ENCODE measurements around the gene VIPR2.

The VIPR2 gene

DNA sequence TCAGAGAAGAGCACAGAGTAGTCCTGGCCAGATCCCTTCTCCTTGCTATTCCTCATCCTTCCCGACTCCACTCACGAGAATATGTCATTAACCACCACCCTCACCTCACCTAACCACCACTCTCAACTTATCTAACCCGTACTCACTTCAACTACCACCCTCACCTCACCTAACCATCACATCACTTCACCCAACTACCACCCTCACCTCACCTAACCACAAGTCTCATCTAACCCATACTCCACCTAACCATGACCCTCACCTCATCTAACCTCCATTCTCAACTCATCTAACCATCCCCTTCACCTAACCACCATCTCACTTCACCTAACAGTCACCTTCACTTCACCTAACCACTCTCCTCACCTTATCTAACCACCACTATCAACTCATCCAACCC is 85.0 kb downstream of the VIPR2 start:
- ATAC-seq = no peak
- TF ChIP-seq SNAI2 (CRISPR knock-in tag; IDR thresholded peaks at IDR 0.05) = no peak
- no peak for TF ChIP-seq TCF4 (CRISPR knock-in tag; IDR thresholded peaks at IDR 0.05; ENCODE audit: borderline replicate concordance)
- no peak for TF ChIP-seq ZNF70 (CRISPR knock-in tag; IDR thresholded peaks at IDR 0.05)
- TF ChIP-seq TSHZ2 (CRISPR knock-in tag; IDR thresholded peaks at IDR 0.05) = no peak
- no peak for TF ChIP-seq ARNTL (CRISPR knock-in tag; IDR thresholded peaks at IDR 0.05; ENCODE audit: borderline replicate concordance, low read depth)
- no peak for TF ChIP-seq CREB5 (CRISPR knock-in tag; IDR thresholded peaks at IDR 0.05; ENCODE audit: low read depth)
- no peak for TF ChIP-seq BACH2 (CRISPR knock-in tag; IDR thresholded peaks at IDR 0.05; ENCODE audit: borderline replicate concordance)
- TF ChIP-seq ESRRG (CRISPR knock-in tag; IDR thresholded peaks at IDR 0.05) = no peak

- no peak for ATAC-seq
- TF ChIP-seq CSDC2 (CRISPR knock-in tag; IDR thresholded peaks at IDR 0.05) (no peak), OSR1 (CRISPR knock-in tag; IDR thresholded peaks at IDR 0.05) (no peak), CSRNP3 (CRISPR knock-in tag; IDR thresholded peaks at IDR 0.05) (no peak), ZNF565 (CRISPR knock-in tag; conservative IDR thresholded peaks at IDR 0.05; ENCODE audit: low read depth) (no peak), ZFP30 (CRISPR knock-in tag; IDR thresholded peaks at IDR 0.05) (no peak), TSHZ2 (CRISPR knock-in tag; IDR thresholded peaks at IDR 0.05) (no peak), POU6F1 (CRISPR knock-in tag; IDR thresholded peaks at IDR 0.05; ENCODE audit: borderline replicate concordance, low read depth) (no peak), ESRRG (CRISPR knock-in tag; IDR thresholded peaks at IDR 0.05) (no peak), GLIS3 (CRISPR knock-in tag; IDR thresholded peaks at IDR 0.05) (no peak), TOX (CRISPR knock-in tag; IDR thresholded peaks at IDR 0.05; ENCODE audit: borderline replicate concordance) (no peak), RARB (CRISPR knock-in tag; IDR thresholded peaks at IDR 0.05) (no peak), ISL1 (CRISPR knock-in tag; IDR thresholded peaks at IDR 0.05) (no peak), ZNF8 (CRISPR knock-in tag; IDR thresholded peaks at IDR 0.05) (no peak), CREB5 (CRISPR knock-in tag; IDR thresholded peaks at IDR 0.05; ENCODE audit: low read depth) (no peak), TCF4 (CRISPR knock-in tag; IDR thresholded peaks at IDR 0.05; ENCODE audit: borderline replicate concordance) (no peak), ZFP3 (CRISPR knock-in tag; IDR thresholded peaks at IDR 0.05) (no peak)
- TF ChIP-seq, protein P1, sequence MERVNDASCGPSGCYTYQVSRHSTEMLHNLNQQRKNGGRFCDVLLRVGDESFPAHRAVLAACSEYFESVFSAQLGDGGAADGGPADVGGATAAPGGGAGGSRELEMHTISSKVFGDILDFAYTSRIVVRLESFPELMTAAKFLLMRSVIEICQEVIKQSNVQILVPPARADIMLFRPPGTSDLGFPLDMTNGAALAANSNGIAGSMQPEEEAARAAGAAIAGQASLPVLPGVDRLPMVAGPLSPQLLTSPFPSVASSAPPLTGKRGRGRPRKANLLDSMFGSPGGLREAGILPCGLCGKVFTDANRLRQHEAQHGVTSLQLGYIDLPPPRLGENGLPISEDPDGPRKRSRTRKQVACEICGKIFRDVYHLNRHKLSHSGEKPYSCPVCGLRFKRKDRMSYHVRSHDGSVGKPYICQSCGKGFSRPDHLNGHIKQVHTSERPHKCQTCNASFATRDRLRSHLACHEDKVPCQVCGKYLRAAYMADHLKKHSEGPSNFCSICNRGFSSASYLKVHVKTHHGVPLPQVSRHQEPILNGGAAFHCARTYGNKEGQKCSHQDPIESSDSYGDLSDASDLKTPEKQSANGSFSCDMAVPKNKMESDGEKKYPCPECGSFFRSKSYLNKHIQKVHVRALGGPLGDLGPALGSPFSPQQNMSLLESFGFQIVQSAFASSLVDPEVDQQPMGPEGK (CRISPR knock-in tag; IDR thresholded peaks at IDR 0.05; ENCODE audit: borderline replicate concordance) = no peak
Observed at GRCh38 chr7:159057647-159058046, 87.0 kb downstream of the VIPR2 start.
